ENCODE data around the gene ATL2.
"Not testable (repeated sequence)": the region's sequence is repeated elsewhere in the genome, so short reads cannot be mapped to it uniquely, and the experiment has no call there.

Gene ATL2

DNA sequence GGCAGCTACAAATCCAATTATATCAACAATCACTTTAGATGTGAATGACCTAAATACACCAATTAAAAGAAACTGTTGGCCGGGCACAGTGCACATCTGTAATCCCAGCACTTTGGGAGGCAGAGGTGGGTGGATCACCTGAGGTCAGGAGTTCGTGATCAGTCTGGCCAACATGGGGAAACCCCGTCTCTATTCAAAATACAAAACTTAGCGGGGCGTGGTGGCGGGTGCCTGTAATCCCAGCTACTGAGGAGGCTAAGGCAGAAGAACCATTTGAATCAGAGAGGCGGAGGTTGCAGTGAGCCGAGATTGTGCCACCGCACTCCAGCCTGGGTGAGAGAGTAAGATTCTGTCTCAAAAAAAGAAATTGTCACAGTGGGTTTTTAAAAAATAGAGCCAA is 49.5 kb downstream of the ATL2 start:
- no peak for DNase-seq (ENCODE audit: low read depth)

DNA sequence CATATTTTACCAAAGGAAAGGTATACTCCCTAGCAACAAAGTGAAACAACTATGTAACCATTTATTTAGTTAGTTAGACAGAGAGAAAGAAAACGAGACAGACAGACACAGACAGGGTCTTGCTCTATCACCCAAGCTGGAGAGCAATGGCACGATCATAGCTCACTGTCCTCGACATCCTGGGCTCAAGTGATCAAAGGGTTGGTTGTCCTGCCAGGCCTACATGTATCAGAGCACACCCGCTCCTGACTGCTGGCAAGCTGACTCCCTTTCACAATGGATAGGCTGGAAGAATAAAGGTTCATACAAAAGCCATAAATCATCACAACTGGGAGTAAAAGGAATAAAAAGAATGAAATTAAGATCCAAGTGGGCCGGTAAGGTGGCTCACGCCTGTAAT is 53.5 kb downstream of the ATL2 start:
- DNase-seq (ENCODE audit: low read depth): no peak

DNA sequence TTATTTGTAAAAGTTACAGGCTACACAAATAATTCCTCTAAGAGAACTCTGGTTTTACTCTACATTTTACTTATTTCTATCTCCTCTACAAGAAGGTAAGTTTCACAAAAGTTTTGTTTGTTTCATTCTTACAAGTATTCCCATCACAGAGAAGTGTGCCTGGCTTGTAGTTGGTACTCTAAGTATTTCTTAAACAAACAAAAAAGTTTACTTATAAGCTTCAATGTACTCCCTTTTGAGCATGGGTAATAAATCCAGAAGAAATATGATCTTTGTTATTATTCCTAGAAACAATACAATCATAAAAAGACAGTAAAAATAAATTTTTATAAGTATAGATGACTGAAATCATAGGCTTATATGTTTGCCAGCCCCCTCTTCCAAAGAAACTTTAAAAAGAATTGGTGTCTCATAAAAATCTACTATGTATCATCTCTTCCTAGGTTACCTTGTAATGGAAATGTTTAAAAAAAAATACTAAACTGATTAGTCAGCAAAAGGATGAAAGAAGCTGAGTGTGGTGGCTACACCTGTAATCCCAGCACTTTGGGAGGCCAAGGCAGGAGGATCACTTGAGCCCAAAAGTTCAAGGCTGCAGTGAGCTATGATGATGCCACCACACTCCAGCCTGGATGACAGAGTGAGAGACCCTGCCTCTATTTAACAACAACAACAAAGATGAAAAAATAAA is 54.7 kb downstream of the ATL2 start:
- no peak for DNase-seq (ENCODE audit: low read depth)

DNA sequence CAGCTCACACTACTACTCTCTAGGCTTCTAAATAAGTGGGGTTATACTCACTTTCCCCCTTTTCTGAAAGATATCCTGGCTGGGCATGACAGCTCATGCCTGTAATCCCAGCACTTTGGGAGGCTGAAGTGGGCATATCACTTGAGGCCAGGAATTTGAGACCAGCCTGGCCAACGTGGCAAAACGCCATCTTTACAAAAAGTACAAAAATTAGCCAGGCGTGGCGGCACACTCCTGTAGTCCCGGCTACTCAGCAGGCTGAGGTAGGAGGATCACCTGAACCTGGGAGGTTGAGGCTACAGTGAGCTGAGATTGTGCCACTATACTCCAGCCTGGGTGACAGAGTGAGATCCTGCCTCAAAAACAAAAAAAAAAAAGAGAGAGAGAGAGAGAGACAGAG is 57.8 kb downstream of the ATL2 start:
- not testable (repeated sequence) for DNase-seq (ENCODE audit: low read depth)

DNA sequence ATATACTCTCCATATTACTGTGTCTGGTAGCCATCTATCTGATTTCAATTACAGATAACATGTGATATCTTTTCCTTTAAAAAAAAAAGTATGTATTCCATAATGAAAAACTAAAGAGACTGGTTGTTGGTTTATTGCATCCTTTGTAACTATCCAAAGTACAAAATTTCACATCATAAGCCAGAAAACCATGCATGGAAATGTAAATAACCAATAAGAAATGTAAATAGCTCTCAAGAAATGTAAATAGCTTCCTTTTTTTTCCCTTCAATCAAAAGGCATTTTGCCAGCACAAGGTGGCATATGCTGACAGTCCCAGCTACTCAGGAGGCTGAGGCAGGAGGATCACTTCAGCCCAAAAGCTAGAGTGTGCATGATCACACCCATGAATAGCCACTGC is 59.3 kb downstream of the ATL2 start:
- DNase-seq (ENCODE audit: low read depth): no peak

DNA sequence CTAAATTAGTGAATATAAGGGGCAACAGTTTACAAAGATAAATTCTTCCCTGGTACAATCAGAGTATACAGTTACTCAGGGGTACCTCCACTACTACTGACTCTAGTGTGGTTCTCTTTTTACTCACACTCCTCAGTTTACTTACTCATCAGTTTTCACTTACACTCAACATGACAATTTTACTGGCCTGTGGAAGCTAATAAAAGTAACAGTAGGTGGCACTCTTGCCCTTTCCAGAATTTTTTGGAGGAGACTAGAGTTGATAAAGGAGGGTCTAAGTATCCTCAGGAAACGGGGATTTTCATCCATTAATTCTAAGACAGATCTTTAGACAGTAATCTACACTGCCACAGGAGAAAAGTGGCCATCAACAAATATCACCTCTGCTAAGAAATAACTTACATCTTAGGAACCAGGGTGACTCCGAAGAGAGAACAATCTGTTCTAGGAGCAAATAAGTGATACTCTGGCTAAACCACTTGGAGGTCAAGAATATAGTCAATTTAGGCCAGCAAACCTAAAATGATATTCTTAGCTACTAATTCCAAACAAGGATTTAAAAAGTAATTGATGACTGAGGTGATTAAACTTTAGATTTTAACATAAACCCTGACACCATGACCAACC is 61.3 kb downstream of the ATL2 start:
- no peak for DNase-seq (ENCODE audit: low read depth)

DNA sequence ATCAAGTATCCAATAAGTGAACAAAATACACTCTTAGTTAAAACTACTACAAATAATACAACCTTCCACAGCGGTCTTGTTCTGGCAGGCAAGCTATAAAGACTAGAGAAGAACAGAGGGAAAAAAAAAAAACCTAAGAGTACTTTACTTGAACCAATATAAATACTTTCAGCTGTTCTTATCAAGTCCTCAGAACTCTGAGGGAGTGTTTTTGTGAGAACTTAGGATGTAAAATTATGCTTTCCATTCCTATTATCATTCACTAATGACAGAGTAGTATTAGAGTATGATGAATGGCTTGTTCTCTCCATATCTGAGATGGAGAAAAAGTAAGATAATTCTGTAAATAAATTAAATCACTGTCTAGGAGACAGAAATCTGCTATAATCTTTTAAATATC is 68.3 kb downstream of the ATL2 start:
- DNase-seq (ENCODE audit: low read depth): no peak

DNA sequence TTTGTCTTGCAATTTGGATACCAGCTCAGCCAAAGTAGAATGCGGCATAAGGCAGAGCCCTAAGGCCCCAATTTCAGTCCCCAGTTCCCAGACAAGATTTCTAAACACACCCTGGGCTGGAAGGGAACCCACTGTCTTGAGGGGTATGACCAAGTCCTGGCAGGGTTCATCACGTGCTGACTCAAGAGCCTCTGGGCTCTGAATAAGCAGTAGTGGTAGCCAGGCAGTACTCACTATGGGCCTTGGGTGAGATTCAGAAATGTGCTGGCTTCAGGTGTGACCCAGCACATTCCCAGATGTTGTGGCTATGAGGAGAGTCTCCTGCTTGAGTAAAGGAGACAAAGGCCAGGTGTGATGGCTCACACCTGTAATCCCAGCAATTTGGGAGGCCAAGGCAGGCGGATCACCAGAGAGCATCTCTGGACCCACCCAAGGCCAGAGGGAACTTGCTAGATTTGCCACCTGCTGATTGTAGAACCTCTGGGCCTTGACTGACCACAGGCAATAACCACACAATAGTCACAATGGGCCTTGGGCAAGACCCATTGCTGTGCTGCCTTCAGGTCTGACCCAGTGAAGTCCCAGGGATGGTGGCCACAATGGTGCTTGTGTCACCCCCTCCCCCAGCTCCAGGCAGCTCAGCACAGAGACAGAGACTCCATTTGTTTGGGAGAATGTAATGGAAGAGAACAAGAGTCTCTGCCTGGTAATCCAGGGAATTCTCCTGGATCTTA is 74.9 kb downstream of the ATL2 start:
- DNase-seq (ENCODE audit: low read depth): no peak

DNA sequence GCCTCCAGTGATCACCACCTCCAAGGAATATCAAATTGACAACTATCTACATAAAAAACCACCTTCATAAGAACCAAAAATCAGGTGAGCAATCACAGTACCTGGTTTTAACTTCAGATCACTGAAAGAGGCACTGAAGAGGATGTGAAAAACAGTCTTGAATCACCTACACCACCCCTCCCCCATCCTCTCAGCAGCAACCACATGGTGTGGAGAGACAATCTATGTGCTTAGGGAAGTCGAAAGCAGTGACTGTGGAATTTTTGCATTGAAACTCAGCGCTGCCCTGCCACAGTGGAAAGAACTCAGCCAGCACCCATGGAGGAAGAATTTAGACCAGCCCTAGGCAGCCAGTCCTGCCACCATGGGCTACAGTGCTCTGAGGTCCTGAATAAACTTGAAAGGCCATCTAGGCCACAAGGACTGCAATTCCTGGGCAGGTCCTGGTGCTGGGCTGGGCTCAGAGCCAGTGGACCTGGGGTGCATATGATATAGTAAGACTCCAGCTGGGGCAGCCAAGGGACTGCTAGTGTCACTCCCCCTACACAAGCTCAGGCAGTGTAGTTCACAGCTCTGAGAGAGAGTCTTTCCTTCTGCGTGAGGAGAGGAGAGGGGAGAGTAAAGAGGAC is 75.6 kb downstream of the ATL2 start:
- no peak for DNase-seq (ENCODE audit: low read depth)

DNA sequence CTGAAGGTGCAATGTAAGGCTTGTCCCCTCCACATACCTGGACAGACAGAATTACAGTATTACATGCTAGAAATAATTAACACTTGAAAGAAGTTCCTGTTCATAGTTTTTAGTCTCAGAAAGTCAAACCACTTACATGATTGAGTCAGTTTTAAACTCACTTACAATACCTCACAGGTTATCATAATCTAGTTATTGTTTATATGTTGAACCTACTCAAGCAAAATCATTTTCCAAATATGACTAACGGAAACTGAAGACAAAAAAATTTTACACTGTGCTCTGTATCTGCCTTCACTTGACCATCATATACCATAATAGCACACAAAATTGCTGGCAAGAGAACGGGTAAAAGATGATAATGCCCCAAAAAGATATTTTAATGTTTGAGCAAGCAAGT is 78.5 kb downstream of the ATL2 start:
- DNase-seq (ENCODE audit: low read depth): no peak

DNA sequence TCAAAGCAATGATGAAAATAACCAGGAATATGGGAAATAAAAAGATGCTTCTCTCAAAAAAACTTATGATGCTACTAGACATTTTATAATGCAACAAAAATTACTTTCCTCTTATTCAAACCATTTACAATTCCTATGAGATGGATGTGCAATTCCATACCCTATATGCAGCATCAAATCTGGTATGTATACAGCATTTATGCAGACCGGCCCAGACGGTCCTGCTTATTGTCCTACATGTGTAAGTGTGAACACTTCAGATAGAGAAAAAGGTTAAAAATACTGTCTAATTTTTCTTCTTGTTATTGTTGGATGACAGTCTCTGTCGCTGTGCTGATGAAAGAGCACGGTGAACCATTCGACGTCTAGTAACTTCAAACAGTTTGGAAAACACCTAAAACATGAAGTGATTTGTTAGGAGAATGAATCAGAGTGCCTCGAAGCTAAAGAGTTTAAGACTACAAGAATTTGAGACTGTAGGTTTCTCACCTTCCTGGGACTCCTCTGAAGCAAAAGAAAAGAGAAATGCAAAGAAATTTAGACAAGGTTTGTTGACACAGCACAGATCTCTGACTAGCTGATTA is 80.8 kb downstream of the ATL2 start:
- no peak for DNase-seq (ENCODE audit: low read depth)

DNA sequence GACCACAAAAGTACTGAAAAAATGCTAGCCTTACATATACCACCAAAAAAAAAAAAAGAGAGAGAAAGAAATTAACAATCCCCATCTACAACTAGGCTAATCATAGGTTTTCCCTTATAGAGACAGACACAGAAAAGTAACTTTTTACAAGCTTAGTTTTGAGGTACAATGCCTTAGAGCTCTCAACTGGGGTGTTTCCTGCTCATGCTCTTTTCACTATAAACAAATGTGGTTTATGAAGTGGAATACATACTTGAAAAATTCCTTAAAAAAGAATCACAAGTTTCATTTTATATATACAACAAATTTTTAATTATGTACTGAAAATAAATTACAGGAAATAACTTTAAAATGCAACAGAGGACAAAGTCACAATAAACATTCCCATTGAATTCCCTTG is 82.5 kb downstream of the ATL2 start:
- DNase-seq (ENCODE audit: low read depth): no peak

DNA sequence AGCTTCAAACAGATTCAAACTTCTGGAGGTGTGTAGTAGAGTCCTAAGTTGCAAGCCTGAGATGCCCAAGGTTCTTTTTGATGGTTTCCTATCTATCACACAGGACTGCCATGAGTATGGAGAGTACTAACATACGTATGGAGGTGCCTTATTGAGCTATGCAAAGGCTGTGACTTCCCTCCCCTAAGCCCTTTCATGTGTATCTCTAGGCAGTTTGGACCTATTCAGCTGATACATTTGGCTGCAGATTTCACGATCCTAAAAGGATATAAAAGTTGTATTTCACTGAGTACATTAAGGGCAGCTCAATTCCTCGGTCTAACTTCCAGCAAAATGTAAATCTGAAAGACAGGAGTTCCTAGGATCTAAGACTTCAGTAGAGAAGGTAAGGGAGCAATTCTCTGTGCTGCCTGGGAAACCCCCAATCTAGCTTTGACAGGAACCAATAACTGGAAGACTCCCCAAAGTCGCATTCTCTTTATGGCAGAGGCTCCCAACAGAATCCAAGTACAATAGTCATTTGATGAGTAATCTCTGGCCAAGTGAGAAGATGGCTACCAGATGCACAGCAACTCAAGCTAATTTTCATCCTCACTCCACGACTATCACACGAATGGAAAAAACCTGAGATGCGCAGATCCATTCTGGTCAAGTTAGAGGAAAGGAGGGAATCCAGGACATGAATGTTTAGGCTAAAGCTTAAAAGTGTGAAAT is 83.8 kb downstream of the ATL2 start:
- no peak for DNase-seq (ENCODE audit: low read depth)

DNA sequence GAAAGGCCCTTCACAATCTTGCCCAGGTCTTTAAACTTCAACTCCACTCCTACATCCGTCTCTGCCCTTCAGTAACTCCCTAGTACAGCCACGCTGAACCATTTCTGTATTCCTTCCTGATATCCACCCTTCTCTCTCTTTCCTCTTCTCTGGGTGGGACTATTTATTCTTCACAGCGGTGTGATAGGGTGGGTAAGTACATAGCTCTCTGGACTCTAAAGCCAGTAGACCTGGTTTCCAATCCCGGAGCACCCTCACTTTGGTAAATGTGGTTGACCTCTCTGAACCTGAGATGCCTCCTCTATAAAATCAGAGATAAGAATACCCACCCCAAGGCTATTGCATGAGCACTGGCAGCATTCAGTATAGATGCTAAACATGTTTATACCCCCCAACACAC is 86.7 kb downstream of the ATL2 start:
- no peak for DNase-seq (ENCODE audit: low read depth)

DNA sequence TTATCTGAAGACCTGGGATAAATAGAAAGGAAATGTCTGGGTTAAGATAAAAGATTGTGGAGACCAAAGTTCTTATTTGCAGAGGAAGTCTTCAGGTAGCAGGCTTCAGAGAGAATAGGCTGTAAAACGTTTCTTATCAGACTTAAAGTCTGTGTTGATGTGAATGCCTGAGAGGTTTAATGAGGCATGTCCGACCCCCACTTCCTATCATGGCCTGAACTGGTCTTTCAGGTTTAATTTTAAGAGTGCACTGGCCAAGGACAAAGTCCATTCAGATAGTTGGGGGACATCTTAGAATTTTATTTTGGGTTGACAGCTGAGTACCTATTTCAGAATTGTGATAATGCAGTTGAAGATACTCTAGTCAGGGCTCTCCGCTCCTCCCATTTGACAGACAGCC is 92.1 kb downstream of the ATL2 start:
- DNase-seq (ENCODE audit: low read depth): no peak

DNA sequence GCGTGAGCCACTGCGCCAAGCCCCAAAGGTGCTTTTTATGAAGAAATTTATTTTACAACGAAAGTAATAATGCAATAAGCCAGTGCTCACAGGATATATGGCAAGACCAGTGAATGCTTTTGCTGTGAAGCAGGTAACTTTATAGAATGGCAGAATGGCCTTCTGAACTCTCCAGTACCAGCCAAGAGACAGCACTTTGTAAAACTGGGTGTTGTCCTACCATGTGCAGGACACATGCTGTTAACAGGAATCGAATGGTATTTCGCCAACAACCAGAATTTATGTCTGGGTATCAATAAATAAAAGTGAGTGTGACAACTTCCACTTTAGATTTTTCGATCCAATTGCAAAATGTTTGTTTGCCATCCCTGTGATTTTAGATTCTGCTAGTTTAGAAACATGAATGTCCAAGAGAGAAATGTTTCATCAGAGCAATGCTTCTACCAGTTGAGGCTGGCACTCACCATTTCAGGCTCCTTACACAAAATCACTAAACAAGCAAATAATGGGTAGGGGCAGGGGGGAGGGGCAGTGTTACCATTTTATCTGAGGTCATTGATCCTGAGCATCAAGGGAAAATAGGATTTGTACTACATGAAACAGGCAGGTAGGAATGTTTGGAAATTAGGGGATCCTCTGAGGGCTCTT is 95.9 kb downstream of the ATL2 start:
- no peak for DNase-seq (ENCODE audit: low read depth)

DNA sequence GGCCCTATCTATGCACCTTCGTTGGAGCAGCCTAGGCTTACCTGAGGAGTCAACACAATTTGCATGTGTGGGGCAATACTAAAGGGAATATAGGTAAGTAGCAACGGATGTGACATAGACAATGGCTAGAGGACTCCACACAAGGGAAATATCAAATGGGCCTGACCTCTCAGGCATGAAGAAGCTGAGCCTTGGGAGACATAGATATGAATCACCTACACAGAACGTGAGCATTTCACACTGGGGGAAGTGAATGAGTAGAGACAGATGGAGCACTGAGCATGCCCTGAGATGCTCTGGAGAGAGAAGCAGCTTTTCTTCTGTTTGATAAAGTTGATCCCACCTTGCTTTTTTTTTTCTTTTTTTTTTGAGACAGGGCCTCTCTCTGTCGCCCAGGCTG is 97.9 kb downstream of the ATL2 start:
- DNase-seq (ENCODE audit: low read depth): no peak

DNA sequence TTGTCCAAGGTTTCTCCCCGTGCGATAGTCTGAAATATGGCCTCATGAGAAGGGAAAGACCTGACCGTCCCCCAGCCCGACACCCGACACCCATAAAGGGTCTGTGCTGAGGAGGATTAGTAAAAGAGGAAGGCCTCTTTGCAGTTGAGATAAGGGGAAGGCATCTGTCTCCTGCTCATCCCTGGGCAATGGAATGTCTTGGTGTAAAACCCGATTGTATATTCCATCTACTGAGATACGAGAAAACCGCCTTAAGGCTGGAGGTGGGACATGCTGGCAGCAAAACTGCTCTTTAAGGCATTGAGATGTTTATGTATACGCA is 99.0 kb downstream of the ATL2 start:
- not testable (repeated sequence) for DNase-seq (ENCODE audit: low read depth)

DNA sequence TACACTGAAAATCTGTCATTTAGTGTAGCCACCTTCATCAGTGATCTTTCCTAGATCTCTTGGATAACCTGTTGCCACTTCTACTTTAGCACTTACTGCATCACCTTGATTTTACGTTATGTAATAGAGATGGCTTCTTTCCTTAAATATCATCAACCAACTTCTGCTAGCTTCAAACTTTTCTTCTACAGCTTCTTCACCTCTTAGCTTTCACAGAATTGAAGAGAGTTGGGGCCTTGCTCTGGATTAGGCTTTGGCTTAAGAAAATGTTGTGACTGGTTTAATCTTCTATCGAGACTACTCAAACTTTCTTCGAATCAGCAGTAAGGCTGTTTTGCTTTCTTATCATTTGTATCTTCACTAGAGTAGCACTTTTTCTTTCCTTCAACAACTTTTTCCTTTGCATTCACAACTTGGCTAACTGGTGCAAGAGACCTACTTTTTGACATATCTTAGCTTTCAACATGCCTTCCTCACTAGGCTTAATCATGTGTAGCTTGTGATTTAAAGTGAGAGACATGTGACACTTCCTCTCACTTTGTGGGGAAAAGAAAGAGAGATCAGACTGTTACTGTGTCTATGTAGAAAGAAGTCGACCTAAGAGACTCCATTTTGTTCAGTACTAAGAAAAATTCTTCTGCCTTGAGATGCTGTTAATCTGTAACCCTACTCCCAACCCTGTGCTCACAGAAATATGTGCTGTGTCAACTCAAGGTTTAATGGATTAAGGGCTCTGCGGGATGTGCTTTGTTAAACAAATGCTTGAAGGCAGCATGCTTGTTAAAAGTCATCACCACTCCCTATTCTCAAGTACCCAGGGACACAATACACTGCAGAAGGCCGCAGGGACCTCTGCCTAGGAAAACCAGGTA is 99.6 kb downstream of the ATL2 start:
- DNase-seq (ENCODE audit: low read depth): no peak

Measured in T follicular helper cell (primary cell).